Uterus (tissue), 2 donors: ENCODE data around the gene SLIT3.

Experiments
- CTCF ChIP-seq, 4 experiments: fragments of 200-600 bp in 2 of 4; fragments of 450-650 bp in 2 of 4; sonication (generic) in 2 of 4; IDR thresholded peaks; one replicate each; pipeline ENCODE4 v1.5.1; 2016 to 2019; ENCODE audit warnings: antibody characterized with exemption in 4 of 4, mild to moderate bottlenecking in 2 of 4, moderate library complexity in 1 of 4
- POLR2A ChIP-seq, 2 donors: fragments of 450-650 bp; IDR thresholded peaks; one replicate each; pipeline ENCODE4 v1.6.1; 2016; ENCODE audit warnings: antibody characterized with exemption in 2 of 2, mild to moderate bottlenecking in 1 of 2, moderate library complexity in 1 of 2

GRCh38 chr5:168647083-168647482 is 653.9 kb downstream of the SLIT3 start:
- TF ChIP-seq POLR2A (IDR thresholded peaks at IDR 0.05): no peak
- no peak for TF ChIP-seq CTCF (IDR thresholded peaks at IDR 0.05)
